ENCODE results near the gene ABCA5. TPM values are rescaled to one million over a fixed set of nuclear protein-coding genes. Genes with fewer than 3 reads are reported as not detected.

ABCA5 gene
- polyA plus RNA-seq, 1 of the 3 experiments (the other 2 are of a cell fraction), result 2.0 TPM

GRCh38 chr17:69213059-69213813, 113.7 kb downstream of the ABCA5 start:
- POLR2A ChIA-PET, result no interaction called here
- WGBS (ENCODE audit: low lambda C conversion rate), result 41% methylated on average over 9 of the region's 9 CpGs
- Histone ChIP-seq H3K79me2 (ENCODE audit: insufficient read depth) (no peaks in the 10 kb centered on the region), H3F3A (replicated peaks; ENCODE audit: insufficient read depth) (peaks cover 2% of the 10 kb centered on the region), H3K9me2 (no peaks in the 10 kb centered on the region), H3K4me3 (ENCODE audit: low read depth in 2 of 2, low read length in 1 of 2) (no peak overlapping the region), H3K9me3 (no peaks in the 10 kb centered on the region), H2AFZ (ENCODE audit: low read depth) (no peak overlapping the region), H3K36me3 (replicated peaks in 1 of 2; ENCODE audit: control insufficient read depth in 1 of 2, insufficient read depth in 2 of 2, low read length in 1 of 2) (no peaks in the 10 kb centered on the region), H3K4me1 (ENCODE audit: control insufficient read depth in 1 of 2, insufficient read depth in 2 of 2, low read depth in 1 of 2, low read length in 1 of 2) (no peaks in the 10 kb centered on the region), H3K27ac (ENCODE audit: low read depth in 2 of 2, low read length in 1 of 2) (no peak overlapping the region), H3K27me3 (ENCODE audit: insufficient read depth) (no peaks in the 10 kb centered on the region), H4K20me1 (ENCODE audit: insufficient read depth) (no peaks in the 10 kb centered on the region), H3K9ac (no peak overlapping the region), H3K4me2 (no peak overlapping the region)
- TF ChIP-seq USF1 (IDR thresholded peaks at IDR 0.05; ENCODE audit: borderline replicate concordance, low read depth) (no peak), NRF1 (IDR thresholded peaks at IDR 0.05; ENCODE audit: low read depth, low read length) (no peak), RXRA (IDR thresholded peaks at IDR 0.05; ENCODE audit: borderline replicate concordance, low read depth) (no peak), GABPA (IDR thresholded peaks at IDR 0.05; ENCODE audit: low read depth) (no peak), MEF2A (IDR thresholded peaks at IDR 0.05; ENCODE audit: borderline replicate concordance, low read depth) (no peak), RFX5 (IDR thresholded peaks at IDR 0.05; ENCODE audit: low read length) (no peak), TEAD4 (IDR thresholded peaks at IDR 0.05; ENCODE audit: borderline replicate concordance, insufficient read depth) (no peak), ELF1 (IDR thresholded peaks at IDR 0.05) (no peak), CHD2 (IDR thresholded peaks at IDR 0.05; ENCODE audit: low read length, partially characterized antibody) (no peak), POLR2AphosphoS5 (IDR thresholded peaks at IDR 0.05; ENCODE audit: low read depth, low read length) (no peak)
- DNase-seq, result no peak
- CTCF ChIA-PET, result interaction anchor here (0.6 to 2.0 kb wide), 3 partner anchors 13 to 439 kb away, joined by 3 to 8 read pairs (median 3); no protein-coding TSS in a partner anchor

- Histone ChIP-seq H3F3A (replicated peaks; ENCODE audit: insufficient read depth) (no peaks in the 10 kb centered on the region), H3K4me2 (no peak overlapping the region), H2AFZ (ENCODE audit: low read depth) (no peak overlapping the region), H3K9me3 (no peaks in the 10 kb centered on the region), H3K9me2 (no peaks in the 10 kb centered on the region), H3K27me3 (ENCODE audit: insufficient read depth) (no peaks in the 10 kb centered on the region), H3K27ac (ENCODE audit: low read depth in 2 of 2, low read length in 1 of 2) (no peak overlapping the region), H3K4me3 (ENCODE audit: low read depth in 2 of 2, low read length in 1 of 2) (no peak overlapping the region), H3K4me1 (ENCODE audit: control insufficient read depth in 1 of 2, insufficient read depth in 2 of 2, low read depth in 1 of 2, low read length in 1 of 2) (no peaks in the 10 kb centered on the region), H4K20me1 (ENCODE audit: insufficient read depth) (no peaks in the 10 kb centered on the region), H3K79me2 (ENCODE audit: insufficient read depth) (no peaks in the 10 kb centered on the region), H3K36me3 (replicated peaks in 1 of 2; ENCODE audit: control insufficient read depth in 1 of 2, insufficient read depth in 2 of 2, low read length in 1 of 2) (no peaks in the 10 kb centered on the region), H3K9ac (no peak overlapping the region)
- ChIA-PET CTCF (interaction anchor here (0.8 kb wide), 1 partner anchor 16 kb away, joined by 3 read pairs; no protein-coding TSS in a partner anchor), POLR2A (no interaction called here)
- DNase-seq, result no peak
- 15% methylated on average over 2 of the region's 2 CpGs for WGBS (ENCODE audit: low lambda C conversion rate)
- TF ChIP-seq EZH2phosphoT487 (IDR thresholded peaks at IDR 0.05; ENCODE audit: borderline replicate concordance, low read depth) (no peak), RXRA (IDR thresholded peaks at IDR 0.05; ENCODE audit: borderline replicate concordance, low read depth) (no peak), GATA2 (CRISPR knock-in tag; IDR thresholded peaks at IDR 0.05) (no peak), USF1 (IDR thresholded peaks at IDR 0.05; ENCODE audit: borderline replicate concordance, low read depth) (no peak), REST (IDR thresholded peaks at IDR 0.05; ENCODE audit: low read depth, low read length) (no peak), SIN3A (IDR thresholded peaks at IDR 0.05; ENCODE audit: borderline replicate concordance, low read depth, low read length) (no peak), NRF1 (IDR thresholded peaks at IDR 0.05; ENCODE audit: low read depth, low read length) (no peak), TAF1 (IDR thresholded peaks at IDR 0.05; ENCODE audit: borderline replicate concordance, low read depth, low read length) (no peak), FOSL2 (IDR thresholded peaks at IDR 0.05; ENCODE audit: borderline replicate concordance, low read depth) (no peak), FOXJ3 (CRISPR knock-in tag; IDR thresholded peaks at IDR 0.05) (no peak)
- TF ChIP-seq, protein P1, sequence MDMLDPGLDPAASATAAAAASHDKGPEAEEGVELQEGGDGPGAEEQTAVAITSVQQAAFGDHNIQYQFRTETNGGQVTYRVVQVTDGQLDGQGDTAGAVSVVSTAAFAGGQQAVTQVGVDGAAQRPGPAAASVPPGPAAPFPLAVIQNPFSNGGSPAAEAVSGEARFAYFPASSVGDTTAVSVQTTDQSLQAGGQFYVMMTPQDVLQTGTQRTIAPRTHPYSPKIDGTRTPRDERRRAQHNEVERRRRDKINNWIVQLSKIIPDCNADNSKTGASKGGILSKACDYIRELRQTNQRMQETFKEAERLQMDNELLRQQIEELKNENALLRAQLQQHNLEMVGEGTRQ (IDR thresholded peaks at IDR 0.05; ENCODE audit: borderline replicate concordance, low read depth, low read length), result no peak
These were observed 118.3 kb downstream of the ABCA5 start for GRCh38 chr17:69208640-69209039.

Measured in SK-N-SH (cell line).